ENCODE data around the gene GNAI2.

The GNAI2 gene

DNA sequence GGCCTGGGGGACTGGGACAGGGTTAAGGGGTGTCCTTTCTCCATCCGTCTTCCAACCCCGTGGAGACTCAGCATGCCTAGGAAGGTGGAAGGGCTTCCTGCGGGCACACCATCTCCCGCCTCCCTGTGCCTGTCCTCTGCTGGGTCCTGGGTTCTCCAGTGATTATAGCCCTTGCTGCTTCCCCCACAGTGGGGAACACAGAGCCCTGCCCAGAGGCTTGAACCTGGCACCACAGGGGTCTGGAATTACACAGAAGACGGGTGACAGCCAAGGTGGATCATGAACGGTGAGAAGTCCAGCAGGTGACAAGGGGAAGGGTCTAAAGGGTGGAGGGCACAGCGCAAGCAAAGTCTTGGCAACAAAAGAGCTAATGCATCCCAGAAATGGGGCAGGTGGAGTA, 26.8 kb downstream of the GNAI2 start:
- H2AFZ ChIP-seq (ENCODE audit: low read depth): no peak overlapping the region
- H3K36me3 ChIP-seq (ENCODE audit: insufficient read depth): no peaks in the 10 kb centered on the region
- TF ChIP-seq, protein P1, sequence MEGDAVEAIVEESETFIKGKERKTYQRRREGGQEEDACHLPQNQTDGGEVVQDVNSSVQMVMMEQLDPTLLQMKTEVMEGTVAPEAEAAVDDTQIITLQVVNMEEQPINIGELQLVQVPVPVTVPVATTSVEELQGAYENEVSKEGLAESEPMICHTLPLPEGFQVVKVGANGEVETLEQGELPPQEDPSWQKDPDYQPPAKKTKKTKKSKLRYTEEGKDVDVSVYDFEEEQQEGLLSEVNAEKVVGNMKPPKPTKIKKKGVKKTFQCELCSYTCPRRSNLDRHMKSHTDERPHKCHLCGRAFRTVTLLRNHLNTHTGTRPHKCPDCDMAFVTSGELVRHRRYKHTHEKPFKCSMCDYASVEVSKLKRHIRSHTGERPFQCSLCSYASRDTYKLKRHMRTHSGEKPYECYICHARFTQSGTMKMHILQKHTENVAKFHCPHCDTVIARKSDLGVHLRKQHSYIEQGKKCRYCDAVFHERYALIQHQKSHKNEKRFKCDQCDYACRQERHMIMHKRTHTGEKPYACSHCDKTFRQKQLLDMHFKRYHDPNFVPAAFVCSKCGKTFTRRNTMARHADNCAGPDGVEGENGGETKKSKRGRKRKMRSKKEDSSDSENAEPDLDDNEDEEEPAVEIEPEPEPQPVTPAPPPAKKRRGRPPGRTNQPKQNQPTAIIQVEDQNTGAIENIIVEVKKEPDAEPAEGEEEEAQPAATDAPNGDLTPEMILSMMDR (conservative IDR thresholded peaks at IDR 0.05; ENCODE audit: low read depth, low read length): no peak
- H3K27ac ChIP-seq: no peak overlapping the region
- H4K20me1 ChIP-seq (ENCODE audit: insufficient read depth): no peaks in the 10 kb centered on the region
- H3K27me3 ChIP-seq (ENCODE audit: insufficient read depth, low read depth): peaks cover 11% of the 10 kb centered on the region; the same call in 1 of the 2 replicates
- H3K4me1 ChIP-seq (ENCODE audit: low read depth, poor library complexity, severe bottlenecking): peaks cover 6% of the 10 kb centered on the region
- no peak overlapping the region for H3K9ac ChIP-seq
- no peaks in the 10 kb centered on the region for H3K79me2 ChIP-seq (ENCODE audit: insufficient read depth, low read depth)
- no peak overlapping the region for H3K4me3 ChIP-seq (IDR thresholded peaks at IDR 0.05; ENCODE audit: insufficient read depth, low read depth, low read length)
- no peak overlapping the region for H3K4me2 ChIP-seq

DNA sequence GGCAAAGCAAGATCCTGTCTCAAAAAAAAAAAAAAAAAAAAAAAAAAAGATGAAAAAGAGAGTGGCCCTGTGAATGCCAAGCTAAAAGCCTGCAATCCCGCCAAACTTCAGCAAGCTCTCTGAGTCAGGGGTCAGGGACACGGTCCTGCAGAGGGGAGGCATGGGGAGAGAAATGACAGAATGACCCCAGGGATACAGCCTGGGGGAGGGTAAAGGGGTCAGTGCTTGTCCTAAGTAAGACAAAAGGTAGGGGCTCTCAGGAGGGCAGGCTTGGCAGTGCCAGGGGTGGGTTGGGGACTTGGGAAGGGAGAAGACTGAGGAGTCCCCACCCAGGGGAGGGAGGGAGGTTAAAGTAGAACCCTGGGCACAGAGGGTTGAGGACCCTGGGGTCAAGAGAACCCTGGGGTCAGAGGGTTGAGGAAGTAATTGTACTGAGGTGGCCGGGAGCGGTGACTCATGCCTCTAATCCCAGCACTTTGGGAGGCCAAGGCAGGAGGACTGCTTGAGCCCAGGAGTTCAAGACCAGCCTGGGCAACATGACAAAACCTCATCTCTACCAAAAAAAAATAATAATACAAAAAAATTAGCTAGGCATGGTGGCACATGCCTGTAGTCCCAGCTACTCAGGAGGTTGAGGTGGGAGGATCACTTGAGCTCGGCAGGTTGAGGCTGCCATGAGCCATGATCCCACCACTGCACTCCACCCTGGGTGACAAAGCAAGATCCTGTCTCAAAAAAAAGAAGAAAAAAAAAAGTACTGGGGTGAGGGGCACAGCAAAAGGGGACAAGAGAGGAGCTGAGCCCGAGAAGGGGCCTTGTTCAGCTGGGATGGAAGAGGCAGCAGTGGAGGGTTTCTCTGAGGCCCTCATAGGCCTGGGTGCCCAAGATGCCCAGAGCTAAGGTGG, 27.7 kb downstream of the GNAI2 start:
- no peaks in the 10 kb centered on the region for H3K79me2 ChIP-seq (ENCODE audit: insufficient read depth, low read depth)
- H3K36me3 ChIP-seq (ENCODE audit: insufficient read depth): no peaks in the 10 kb centered on the region
- H3K4me1 ChIP-seq (ENCODE audit: low read depth, poor library complexity, severe bottlenecking): peaks cover 6% of the 10 kb centered on the region
- H2AFZ ChIP-seq (ENCODE audit: low read depth): no peak overlapping the region
- no peak overlapping the region for H3K9ac ChIP-seq
- H3K27me3 ChIP-seq (ENCODE audit: insufficient read depth, low read depth): peaks cover 17% of the 10 kb centered on the region; the same call in 1 of the 2 replicates
- no peaks in the 10 kb centered on the region for H4K20me1 ChIP-seq (ENCODE audit: insufficient read depth)
- no peak overlapping the region for H3K4me3 ChIP-seq (IDR thresholded peaks at IDR 0.05; ENCODE audit: insufficient read depth, low read depth, low read length)
- no peak overlapping the region for H3K27ac ChIP-seq
- no peak overlapping the region for H3K4me2 ChIP-seq
- TF ChIP-seq, protein P1 (conservative IDR thresholded peaks at IDR 0.05; ENCODE audit: low read depth, low read length): no peak

DNA sequence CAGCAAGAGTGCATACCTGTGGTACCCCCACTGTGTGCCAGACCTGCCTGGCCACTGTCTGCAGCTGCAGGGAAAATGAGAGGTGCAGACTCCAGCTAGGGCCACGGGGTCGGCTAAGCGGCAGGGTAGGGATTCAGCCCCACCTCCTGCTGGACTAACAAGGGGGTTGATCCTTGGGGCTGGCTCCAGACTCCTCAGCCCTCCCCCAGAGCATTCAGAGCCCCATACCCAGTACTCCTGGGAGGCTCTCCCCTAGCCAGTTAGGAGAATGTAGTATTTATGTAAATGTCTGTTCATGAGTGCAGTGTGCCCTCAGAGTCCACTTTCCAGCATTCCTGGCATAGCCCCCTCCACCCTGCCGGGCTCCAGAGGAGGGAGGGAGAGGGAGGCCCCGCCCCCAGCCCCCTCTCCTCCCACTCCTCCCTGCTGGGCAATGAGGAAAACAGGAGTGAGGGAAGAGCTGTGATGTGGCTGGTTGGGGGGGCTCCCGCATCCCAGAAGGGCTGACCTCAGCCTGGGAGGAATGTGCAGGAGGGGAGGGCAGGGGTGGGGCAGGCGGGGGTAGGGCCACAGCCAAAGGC, 28.5 kb downstream of the GNAI2 start:
- Histone ChIP-seq H3K9ac (no peak overlapping the region), H3K79me2 (ENCODE audit: insufficient read depth, low read depth) (no peaks in the 10 kb centered on the region), H3K27me3 (ENCODE audit: insufficient read depth, low read depth) (peaks cover 18% of the 10 kb centered on the region; the same call in 1 of the 2 replicates), H3K36me3 (ENCODE audit: insufficient read depth) (no peaks in the 10 kb centered on the region), H3K4me1 (ENCODE audit: low read depth, poor library complexity, severe bottlenecking) (peaks cover 6% of the 10 kb centered on the region), H3K4me2 (no peak overlapping the region), H3K4me3 (IDR thresholded peaks at IDR 0.05; ENCODE audit: insufficient read depth, low read depth, low read length) (no peak overlapping the region), H4K20me1 (ENCODE audit: insufficient read depth) (no peaks in the 10 kb centered on the region), H3K27ac (no peak overlapping the region), H2AFZ (ENCODE audit: low read depth) (no peak overlapping the region)
- TF ChIP-seq, protein P1 (conservative IDR thresholded peaks at IDR 0.05; ENCODE audit: low read depth, low read length): no peak

DNA sequence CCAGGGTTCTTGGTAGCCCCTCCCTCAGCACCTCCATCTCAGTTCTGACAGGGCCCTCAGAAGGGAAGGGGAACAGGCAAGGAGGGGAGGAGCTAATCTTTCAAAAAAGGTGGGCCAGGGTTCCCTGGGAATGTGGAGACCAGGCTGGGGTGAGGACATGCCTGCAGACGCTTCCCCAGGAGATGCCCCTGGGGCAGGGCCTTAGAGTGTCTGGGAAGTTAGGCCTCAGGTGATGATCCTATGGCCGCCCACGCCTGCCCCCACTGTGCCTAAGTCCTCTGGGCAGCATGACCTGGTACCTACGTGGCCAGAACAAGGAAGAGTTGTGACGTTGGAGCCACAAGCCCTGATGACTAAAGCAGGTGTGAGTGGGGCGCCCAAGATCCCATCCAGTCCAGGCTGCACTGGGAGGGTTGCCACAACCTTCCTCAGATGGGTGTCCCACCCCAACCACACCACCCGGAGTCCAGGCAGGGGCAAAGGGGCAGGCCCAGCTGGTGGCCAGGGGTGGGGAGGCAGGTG, 29.0 kb downstream of the GNAI2 start:
- Histone ChIP-seq H2AFZ (ENCODE audit: low read depth) (no peak overlapping the region), H3K4me1 (ENCODE audit: low read depth, poor library complexity, severe bottlenecking) (peaks cover 6% of the 10 kb centered on the region), H3K27me3 (ENCODE audit: insufficient read depth, low read depth) (peaks cover 18% of the 10 kb centered on the region; the same call in 1 of the 2 replicates), H3K36me3 (ENCODE audit: insufficient read depth) (no peaks in the 10 kb centered on the region), H3K9ac (no peak overlapping the region), H3K27ac (no peak overlapping the region), H4K20me1 (ENCODE audit: insufficient read depth) (no peaks in the 10 kb centered on the region), H3K4me2 (no peak overlapping the region), H3K79me2 (ENCODE audit: insufficient read depth, low read depth) (no peaks in the 10 kb centered on the region), H3K4me3 (IDR thresholded peaks at IDR 0.05; ENCODE audit: insufficient read depth, low read depth, low read length) (no peak overlapping the region)
- TF ChIP-seq, protein P1 (conservative IDR thresholded peaks at IDR 0.05; ENCODE audit: low read depth, low read length): no peak

Measured in KMS-11 (cell line).